OCI-LY1 (cell line): ENCODE results near the gene MNX1.

ENCODE experiments used
- H2AFZ ChIP-seq: fragments of 200-600 bp; sonication (generic), shearing (Covaris generic); 2 replicates; pipeline ENCODE4 v1.6.0; 2014; ENCODE audit warnings: antibody characterized with exemption, mild to moderate bottlenecking, low read length
- H3F3A ChIP-seq: fragments of 200-600 bp; sonication (generic), shearing (Covaris generic); 2 replicates; pipeline ENCODE4 v1.6.0; 2014; ENCODE audit warnings: mild to moderate bottlenecking, antibody characterized with exemption, low read length, moderate library complexity; ENCODE audit not compliant: insufficient read depth
- H3K27ac ChIP-seq: fragments of 200-600 bp; sonication (generic); 2 replicates; pipeline ENCODE4 v1.5.1; 2014; ENCODE audit warnings: low read length, mixed run types, mild to moderate bottlenecking, low read depth; ENCODE audit not compliant: poor library complexity, severe bottlenecking
- H3K27me3 ChIP-seq: fragments of 200-600 bp; sonication (generic); 2 replicates; pipeline ENCODE4 v1.6.0; 2014; ENCODE audit warnings: antibody characterized with exemption, mild to moderate bottlenecking, low read length, moderate library complexity; ENCODE audit not compliant: insufficient read depth
- H3K36me3 ChIP-seq: fragments of 200-600 bp; sonication (generic); 2 replicates; pipeline ENCODE4 v1.6.1; 2014; ENCODE audit warnings: mild to moderate bottlenecking, antibody characterized with exemption, low read length, moderate library complexity, mixed read lengths; ENCODE audit not compliant: insufficient read depth
- H3K4me1 ChIP-seq: fragments of 200-600 bp; sonication (generic); 2 replicates; pipeline ENCODE4 v1.5.1; 2014; ENCODE audit warnings: mild to moderate bottlenecking, low read length, moderate library complexity; ENCODE audit not compliant: insufficient read depth, severe bottlenecking
- H3K4me2 ChIP-seq: fragments of 200-600 bp; sonication (generic), shearing (Covaris generic); 2 replicates; pipeline ENCODE4 v1.6.1; 2014; ENCODE audit warnings: low read length
- H3K4me3 ChIP-seq: fragments of 200-600 bp; sonication (generic); 2 replicates; pipeline ENCODE4 v1.5.1; 2014; ENCODE audit warnings: low read length, low read depth, mild to moderate bottlenecking, mixed read lengths; ENCODE audit not compliant: poor library complexity, severe bottlenecking
- H3K79me2 ChIP-seq: fragments of 200-600 bp; shearing (Covaris generic); 2 replicates; pipeline ENCODE4 v1.6.1; 2016; ENCODE audit warnings: mixed run types, low read length, mixed read lengths; ENCODE audit not compliant: insufficient read depth
- H3K9ac ChIP-seq: fragments of 200-600 bp; sonication (generic), shearing (Covaris generic); 2 replicates; pipeline ENCODE4 v1.6.1; 2014; ENCODE audit warnings: mild to moderate bottlenecking, low read length, mixed read lengths
- H3K9me2 ChIP-seq: fragments of 200-600 bp; sonication (generic), shearing (Covaris generic); 2 replicates; pipeline ENCODE4 v1.6.1; 2014; ENCODE audit warnings: low read depth, mild to moderate bottlenecking, low read length, mixed read lengths
- H3K9me3 ChIP-seq: fragments of 200-600 bp; shearing (Covaris generic); 2 replicates; pipeline ENCODE4 v1.6.1; 2014; ENCODE audit warnings: low read length, mixed read lengths
- H4K20me1 ChIP-seq: fragments of 200-600 bp; sonication (generic), shearing (Covaris generic); 2 replicates; pipeline ENCODE4 v1.6.0; 2016; ENCODE audit warnings: mild to moderate bottlenecking, low read length; ENCODE audit not compliant: insufficient read depth
- CTCF ChIP-seq: fragments of 200-600 bp; sonication (generic), shearing (Covaris generic); IDR thresholded peaks from 2 replicates; pipeline ENCODE4 v1.5.1; 2017; ENCODE audit warnings: mild to moderate bottlenecking, antibody characterized with exemption, low read length, moderate library complexity, mixed read lengths
- EZH2 ChIP-seq: fragments of 200-600 bp; sonication (generic), shearing (Covaris generic); IDR thresholded peaks from 2 replicates; pipeline ENCODE4 v1.8.0; 2017; ENCODE audit warnings: borderline replicate concordance, mixed run types, mild to moderate bottlenecking, antibody characterized with exemption, low read length, moderate library complexity, mixed read lengths

The MNX1 gene

GRCh38 chr7:156966387-156966786, 44.1 kb downstream of the MNX1 start:
- Histone ChIP-seq H3K79me2 (no peaks in the 10 kb centered on the region), H3K9ac (no peak overlapping the region), H3K9me2 (no peaks in the 10 kb centered on the region), H3K4me2 (no peak overlapping the region), H3K36me3 (peaks cover 89% of the 10 kb centered on the region), H4K20me1 (no peaks in the 10 kb centered on the region), H3K4me1 (no peaks in the 10 kb centered on the region), H3F3A (no peaks in the 10 kb centered on the region), H3K9me3 (no peaks in the 10 kb centered on the region), H3K27me3 (no peaks in the 10 kb centered on the region), H3K27ac (no peak overlapping the region), H3K4me3 (no peak overlapping the region), H2AFZ (no peak overlapping the region)
- no peak for TF ChIP-seq EZH2
- no peak for TF ChIP-seq CTCF

- Histone ChIP-seq H3K4me3 (no peak overlapping the region), H3K79me2 (no peaks in the 10 kb centered on the region), H3K36me3 (peaks cover 90% of the 10 kb centered on the region), H2AFZ (no peak overlapping the region), H3K9me2 (no peaks in the 10 kb centered on the region), H3F3A (no peaks in the 10 kb centered on the region), H3K27me3 (no peaks in the 10 kb centered on the region), H4K20me1 (no peaks in the 10 kb centered on the region), H3K4me1 (no peaks in the 10 kb centered on the region), H3K4me2 (no peak overlapping the region), H3K9me3 (no peaks in the 10 kb centered on the region), H3K9ac (no peak overlapping the region), H3K27ac (no peak overlapping the region)
- no peak for TF ChIP-seq CTCF
- no peak for TF ChIP-seq EZH2
Observed at GRCh38 chr7:156964971-156965370, 45.5 kb downstream of the MNX1 start.

- TF ChIP-seq EZH2, result no peak
- no peak for TF ChIP-seq CTCF
- Histone ChIP-seq H3K4me3 (no peak overlapping the region), H3K4me2 (no peak overlapping the region), H3K9ac (no peak overlapping the region), H4K20me1 (no peaks in the 10 kb centered on the region), H3F3A (no peaks in the 10 kb centered on the region), H3K79me2 (no peaks in the 10 kb centered on the region), H3K4me1 (no peaks in the 10 kb centered on the region), H3K27me3 (no peaks in the 10 kb centered on the region), H3K9me3 (no peaks in the 10 kb centered on the region), H3K27ac (no peak overlapping the region), H3K36me3 (peaks cover 97% of the 10 kb centered on the region), H3K9me2 (no peaks in the 10 kb centered on the region), H2AFZ (no peak overlapping the region)
Observed at GRCh38 chr7:156963472-156963871, 47.0 kb downstream of the MNX1 start.
